ENCODE measurements around the gene UBAC1. TPM values are rescaled to one million over a fixed set of nuclear protein-coding genes. Genes with fewer than 3 reads are reported as not detected.

Gene UBAC1
- total and polyA plus RNA-seq, 9 of the 15 experiments (the other 6 are each of a cell fraction or from before 2014, with no cell fraction given) = 94.0 to 399 (median 228) TPM

DNA sequence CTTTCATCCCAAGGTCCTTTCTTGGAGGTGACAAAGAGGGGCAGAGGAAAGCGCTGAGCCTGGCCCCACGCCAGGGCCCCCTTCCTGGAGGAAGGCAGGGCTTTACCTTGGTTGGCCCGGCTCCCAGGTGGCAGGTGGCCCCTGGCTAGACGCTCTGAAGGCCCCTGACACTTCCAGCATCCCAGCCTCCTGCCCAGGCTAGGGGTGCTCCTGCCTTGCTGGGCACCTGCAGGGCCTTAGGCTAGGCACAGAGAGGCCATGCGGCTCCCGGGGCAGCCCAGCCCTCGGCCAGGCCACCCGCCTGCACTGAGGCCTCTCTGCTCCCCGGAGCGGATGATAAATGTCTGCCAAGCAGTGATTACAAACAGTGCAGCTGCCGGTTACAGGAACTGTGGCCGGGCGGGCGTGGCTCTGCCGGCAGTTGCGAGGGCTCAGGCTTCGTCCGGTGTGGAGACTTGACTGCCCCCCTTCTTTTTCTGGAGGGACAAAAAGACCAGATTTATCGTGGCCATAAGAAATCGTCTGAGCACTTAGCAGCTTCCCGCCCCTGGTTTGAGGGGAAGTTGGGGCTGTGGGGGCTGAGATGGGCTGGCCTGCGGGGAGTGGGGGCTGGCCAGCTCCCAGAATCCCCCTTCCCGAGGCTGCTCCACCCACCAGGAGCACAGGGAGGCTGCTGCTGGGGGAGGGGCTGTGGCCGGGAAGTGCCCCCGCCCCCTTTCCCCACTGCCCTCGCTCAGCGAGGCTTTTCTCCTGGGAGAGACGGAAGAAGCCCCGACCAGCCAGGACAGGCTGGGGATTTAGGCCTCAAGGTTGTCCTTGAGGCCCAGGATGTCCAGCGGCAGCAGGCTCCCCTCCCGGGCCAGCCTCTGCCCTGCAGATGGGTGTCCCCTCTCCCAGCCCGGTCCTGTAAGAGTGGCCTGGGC lies 31.6 kb upstream of the UBAC1 start (continued):
- TF ChIP-seq HNRNPK (IDR thresholded peaks at IDR 0.05; ENCODE audit: low read depth, low read length, poor library complexity, severe bottlenecking) = no peak
- TF ChIP-seq ARID2 (IDR thresholded peaks at IDR 0.05) = no peak
- no peak for TF ChIP-seq HNRNPL (IDR thresholded peaks at IDR 0.05; ENCODE audit: low read depth, low read length)
- TF ChIP-seq, protein P1, sequence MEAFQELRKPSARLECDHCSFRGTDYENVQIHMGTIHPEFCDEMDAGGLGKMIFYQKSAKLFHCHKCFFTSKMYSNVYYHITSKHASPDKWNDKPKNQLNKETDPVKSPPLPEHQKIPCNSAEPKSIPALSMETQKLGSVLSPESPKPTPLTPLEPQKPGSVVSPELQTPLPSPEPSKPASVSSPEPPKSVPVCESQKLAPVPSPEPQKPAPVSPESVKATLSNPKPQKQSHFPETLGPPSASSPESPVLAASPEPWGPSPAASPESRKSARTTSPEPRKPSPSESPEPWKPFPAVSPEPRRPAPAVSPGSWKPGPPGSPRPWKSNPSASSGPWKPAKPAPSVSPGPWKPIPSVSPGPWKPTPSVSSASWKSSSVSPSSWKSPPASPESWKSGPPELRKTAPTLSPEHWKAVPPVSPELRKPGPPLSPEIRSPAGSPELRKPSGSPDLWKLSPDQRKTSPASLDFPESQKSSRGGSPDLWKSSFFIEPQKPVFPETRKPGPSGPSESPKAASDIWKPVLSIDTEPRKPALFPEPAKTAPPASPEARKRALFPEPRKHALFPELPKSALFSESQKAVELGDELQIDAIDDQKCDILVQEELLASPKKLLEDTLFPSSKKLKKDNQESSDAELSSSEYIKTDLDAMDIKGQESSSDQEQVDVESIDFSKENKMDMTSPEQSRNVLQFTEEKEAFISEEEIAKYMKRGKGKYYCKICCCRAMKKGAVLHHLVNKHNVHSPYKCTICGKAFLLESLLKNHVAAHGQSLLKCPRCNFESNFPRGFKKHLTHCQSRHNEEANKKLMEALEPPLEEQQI (IDR thresholded peaks at IDR 0.05) = no peak
- TF ChIP-seq ZZZ3 (IDR thresholded peaks at IDR 0.05) = no peak
- TF ChIP-seq TGIF2 (CRISPR knock-in tag; IDR thresholded peaks at IDR 0.05) = no peak
- TF ChIP-seq FOXM1 (IDR thresholded peaks at IDR 0.05; ENCODE audit: low read depth) = peak; percentile 55; the same call in 1 of the 2 replicates
- TF ChIP-seq FOXM1 (CRISPR knock-in tag; IDR thresholded peaks at IDR 0.05; ENCODE audit: low read depth) = no peak
- no peak for TF ChIP-seq ZNF444 (CRISPR knock-in tag; IDR thresholded peaks at IDR 0.05)
- TF ChIP-seq ATF1 (CRISPR knock-in tag; IDR thresholded peaks at IDR 0.05) = no peak
- TF ChIP-seq ATF1 (tag; IDR thresholded peaks at IDR 0.05) = peak; percentile 45
- 0 out of 2 replicates have a peak, but pooled peaks have one; percentile 31 for TF ChIP-seq ZNF766 (CRISPR knock-in tag; conservative IDR thresholded peaks at IDR 0.05)
- TF ChIP-seq SMAD3 (CRISPR knock-in tag; conservative IDR thresholded peaks at IDR 0.05) = no peak
- no peak for TF ChIP-seq ZNF133 (CRISPR knock-in tag; IDR thresholded peaks at IDR 0.05)
- TF ChIP-seq CBX2 (IDR thresholded peaks at IDR 0.05; ENCODE audit: insufficient read depth, low read length, poor library complexity, severe bottlenecking) = no peak
- TF ChIP-seq TARDBP (IDR thresholded peaks at IDR 0.05) = peak; percentile 92
- no peak for TF ChIP-seq IFI16 (CRISPR knock-in tag; IDR thresholded peaks at IDR 0.05)
- peak; percentile 96 for TF ChIP-seq MEIS2 (IDR thresholded peaks at IDR 0.05; ENCODE audit: partially characterized antibody)
- peak; percentile 71 for TF ChIP-seq LEF1 (IDR thresholded peaks at IDR 0.05)
- peak; percentile 66 for TF ChIP-seq MTA2 (IDR thresholded peaks at IDR 0.05; ENCODE audit: low read depth)
- peak; percentile 53; the same call in 1 of the 2 replicates for TF ChIP-seq ATF7 (IDR thresholded peaks at IDR 0.05)
- TF ChIP-seq MTA1 (IDR thresholded peaks at IDR 0.05; ENCODE audit: borderline replicate concordance) = no peak
- peak; percentile 74; the same call in 1 of the 2 replicates for TF ChIP-seq ZNF584 (CRISPR knock-in tag; IDR thresholded peaks at IDR 0.05; ENCODE audit: low read depth)
- TF ChIP-seq CBFA2T2 (conservative IDR thresholded peaks at IDR 0.05) = peak; percentile 91
- TF ChIP-seq, protein P2, sequence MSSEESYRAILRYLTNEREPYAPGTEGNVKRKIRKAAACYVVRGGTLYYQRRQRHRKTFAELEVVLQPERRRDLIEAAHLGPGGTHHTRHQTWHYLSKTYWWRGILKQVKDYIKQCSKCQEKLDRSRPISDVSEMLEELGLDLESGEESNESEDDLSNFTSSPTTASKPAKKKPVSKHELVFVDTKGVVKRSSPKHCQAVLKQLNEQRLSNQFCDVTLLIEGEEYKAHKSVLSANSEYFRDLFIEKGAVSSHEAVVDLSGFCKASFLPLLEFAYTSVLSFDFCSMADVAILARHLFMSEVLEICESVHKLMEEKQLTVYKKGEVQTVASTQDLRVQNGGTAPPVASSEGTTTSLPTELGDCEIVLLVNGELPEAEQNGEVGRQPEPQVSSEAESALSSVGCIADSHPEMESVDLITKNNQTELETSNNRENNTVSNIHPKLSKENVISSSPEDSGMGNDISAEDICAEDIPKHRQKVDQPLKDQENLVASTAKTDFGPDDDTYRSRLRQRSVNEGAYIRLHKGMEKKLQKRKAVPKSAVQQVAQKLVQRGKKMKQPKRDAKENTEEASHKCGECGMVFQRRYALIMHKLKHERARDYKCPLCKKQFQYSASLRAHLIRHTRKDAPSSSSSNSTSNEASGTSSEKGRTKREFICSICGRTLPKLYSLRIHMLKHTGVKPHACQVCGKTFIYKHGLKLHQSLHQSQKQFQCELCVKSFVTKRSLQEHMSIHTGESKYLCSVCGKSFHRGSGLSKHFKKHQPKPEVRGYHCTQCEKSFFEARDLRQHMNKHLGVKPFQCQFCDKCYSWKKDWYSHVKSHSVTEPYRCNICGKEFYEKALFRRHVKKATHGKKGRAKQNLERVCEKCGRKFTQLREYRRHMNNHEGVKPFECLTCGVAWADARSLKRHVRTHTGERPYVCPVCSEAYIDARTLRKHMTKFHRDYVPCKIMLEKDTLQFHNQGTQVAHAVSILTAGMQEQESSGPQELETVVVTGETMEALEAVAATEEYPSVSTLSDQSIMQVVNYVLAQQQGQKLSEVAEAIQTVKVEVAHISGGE (CRISPR knock-in tag; IDR thresholded peaks at IDR 0.05) = peak in 1 of 3 experiments; percentile 55; a peak in 1 of 6 replicates
